K562 (cell line): Measurements from ENCODE around the gene ZNF10. TPM values are rescaled to one million over a fixed set of nuclear protein-coding genes. Genes with fewer than 3 reads are reported as not detected.

Experiments used
- CHCHD3 ChIP-seq: fragments of 250-450 bp; sonication (Bioruptor Pico); IDR thresholded peaks from 2 replicates; pipeline ENCODE4 v2.1.2; 2022; ENCODE audit warnings: mild to moderate bottlenecking
- COPS2 ChIP-seq: fragments of 450-650 bp; conservative IDR thresholded peaks from 2 replicates; pipeline ENCODE4 v1.6.1; 2016; ENCODE audit warnings: mild to moderate bottlenecking, moderate library complexity
- CREB1 ChIP-seq, 2 experiments: sonication (generic) in 1 of 2; formaldehyde crosslinking in 1 of 2; IDR thresholded peaks; 2 replicates each; pipeline versions ENCODE4 v1.6.1 to v1.8.0; 2012 to 2022; ENCODE audit warnings: inconsistent platforms in 1 of 2, mild to moderate bottlenecking in 1 of 2, missing genetic modification reagents in 1 of 2, moderate library complexity in 1 of 2
- DDX20 ChIP-seq: fragments of 450-650 bp; IDR thresholded peaks from 2 replicates; pipeline ENCODE4 v1.6.1; 2016; ENCODE audit warnings: missing genetic modification characterization, low read depth, mild to moderate bottlenecking, missing compliant biosample characterization, moderate library complexity
- EP400 ChIP-seq: fragments of 450-650 bp; IDR thresholded peaks from 2 replicates; pipeline ENCODE4 v1.6.1; 2017; ENCODE audit warnings: antibody characterized with exemption, mild to moderate bottlenecking, moderate library complexity
- GATA2 ChIP-seq: sonication (generic); formaldehyde crosslinking; IDR thresholded peaks from 2 replicates; pipeline ENCODE4 v1.4.0; 2020; ENCODE audit warnings: mild to moderate bottlenecking, missing genetic modification reagents
- HDGF ChIP-seq: fragments of 450-650 bp; IDR thresholded peaks from 2 replicates; pipeline ENCODE4 v1.6.1; 2016
- ILF3 ChIP-seq: fragments of 450-650 bp; IDR thresholded peaks from 2 replicates; pipeline ENCODE4 v1.6.1; 2018; ENCODE audit warnings: antibody characterized with exemption, mild to moderate bottlenecking, moderate library complexity, borderline replicate concordance
- KHSRP ChIP-seq: fragments of 450-650 bp; IDR thresholded peaks from 2 replicates; pipeline ENCODE4 v1.6.1; 2017
- LCOR ChIP-seq: sonication (generic); formaldehyde crosslinking; IDR thresholded peaks from 2 replicates; pipeline ENCODE4 v1.8.0; 2022; ENCODE audit warnings: mild to moderate bottlenecking, missing genetic modification reagents
- NCOA6 ChIP-seq: fragments of 450-650 bp; IDR thresholded peaks from 2 replicates; pipeline ENCODE4 v1.6.1; 2017; ENCODE audit warnings: mild to moderate bottlenecking
- PRPF4 ChIP-seq: fragments of 200-400 bp; formaldehyde crosslinking; IDR thresholded peaks from one replicate; pipeline ENCODE4 v1.6.1; 2017; ENCODE audit warnings: low read length, low read depth, mild to moderate bottlenecking; ENCODE audit not compliant: insufficient read depth, poor library complexity, severe bottlenecking
- RAD21 ChIP-seq, 2 experiments: fragments of 250-450 bp in 1 of 2; fragments of 450-650 bp in 1 of 2; sonication (Bioruptor Pico) in 1 of 2; formaldehyde crosslinking in 1 of 2; IDR thresholded peaks in 1 of 2; conservative IDR thresholded peaks in 1 of 2; 2 replicates each; pipeline versions ENCODE4 v1.4.0 to v1.8.0; 2020 to 2022; ENCODE audit warnings: mild to moderate bottlenecking in 2 of 2, moderate library complexity in 1 of 2
- RBM39 ChIP-seq: fragments of 200-400 bp; formaldehyde crosslinking; optimal IDR thresholded peaks from 2 replicates; pipeline ENCODE3; 2018; ENCODE audit warnings: low read depth, low read length
- SIN3A ChIP-seq, 2 experiments: fragments of 150-350 bp in 1 of 2; IDR thresholded peaks; 2 replicates each; pipeline ENCODE4 v1.6.1; 2011 to 2016; ENCODE audit warnings: borderline replicate concordance in 2 of 2, low read depth in 2 of 2, low read length in 2 of 2, mild to moderate bottlenecking in 2 of 2, moderate library complexity in 2 of 2; ENCODE audit not compliant: control insufficient read depth in 1 of 2
- SMARCA5 ChIP-seq: fragments of 450-650 bp; IDR thresholded peaks from 2 replicates; pipeline ENCODE4 v1.6.1; 2016
- SRSF7 ChIP-seq: fragments of 200-400 bp; formaldehyde crosslinking; optimal IDR thresholded peaks from 2 replicates; pipeline ENCODE3; 2017; ENCODE audit warnings: mild to moderate bottlenecking, low read depth, low read length
- TAF15 ChIP-seq: fragments of 200-400 bp; formaldehyde crosslinking; IDR thresholded peaks from 2 replicates; pipeline ENCODE4 v1.6.1; 2017; ENCODE audit warnings: mild to moderate bottlenecking, low read depth, low read length, moderate library complexity
- TCFL5 ChIP-seq: fragments of 250-450 bp; sonication (Bioruptor Pico); conservative IDR thresholded peaks from 2 replicates; pipeline ENCODE4 v1.6.1; 2021; ENCODE audit warnings: mild to moderate bottlenecking, moderate library complexity, matching md5 sums
- TRIM24 ChIP-seq, 2 experiments: fragments of 450-650 bp; IDR thresholded peaks; 2 replicates each; pipeline ENCODE4 v1.6.1; 2016
- XRCC3 ChIP-seq: fragments of 450-650 bp; IDR thresholded peaks from 2 replicates; pipeline ENCODE4 v1.6.1; 2017; ENCODE audit warnings: mild to moderate bottlenecking, moderate library complexity
- XRCC5 ChIP-seq: fragments of 200-400 bp; formaldehyde crosslinking; IDR thresholded peaks from 2 replicates; pipeline ENCODE4 v1.6.1; 2017; ENCODE audit warnings: low read depth, mild to moderate bottlenecking, low read length
- ZNF282 ChIP-seq: sonication (generic); formaldehyde crosslinking; IDR thresholded peaks from 2 replicates; pipeline ENCODE4 v1.8.1; 2023; ENCODE audit warnings: missing genetic modification reagents
- ZNF316 ChIP-seq: fragments of 450-650 bp; IDR thresholded peaks from 2 replicates; pipeline ENCODE4 v1.6.1; 2016
- ZNF699 ChIP-seq: fragments of 250-450 bp; sonication (Bioruptor Pico); IDR thresholded peaks from 2 replicates; pipeline ENCODE4 v1.8.0; 2021; ENCODE audit warnings: mild to moderate bottlenecking, moderate library complexity; ENCODE audit not compliant: insufficient replicate concordance
- polyA plus RNA-seq, 8 experiments: library from polyadenylated mRNA; depleted of rRNA in 4 of 8; stranded (reverse) in 5 of 8; unstranded in 3 of 8; fragments of >200 nt; fragmentation: Nextera tagmentation in 2 of 8; fragmentation: Illumina TruSeq in 1 of 8; extraction: Ambion mirVana in 2 of 8; extraction: Trizol in 1 of 8; gene quantifications; 2 replicates each; pipeline versions ENCODE4 v1.2.1 to v1.2.3, GENCODE V29; 2011 to 2014; ENCODE audit warnings: inconsistent platforms in 1 of 8, missing spikeins in 1 of 8
- total RNA-seq, 7 experiments: library from RNA; depleted of rRNA in 6 of 7; stranded (reverse); fragments of >200 nt in 6 of 7; fragmentation: Illumina TruSeq in 2 of 7; extraction: Trizol in 2 of 7; gene quantifications; 2 replicates each; pipeline versions ENCODE4 v1.2.1 to v1.2.3, GENCODE V29; 2011 to 2021; ENCODE audit warnings: low replicate concordance in 1 of 7
- TF ChIP-seq, protein P1 (sequence below), 2 experiments: fragments of 450-650 bp; conservative IDR thresholded peaks; 2 replicates each; pipeline ENCODE4 v1.6.1; 2017; ENCODE audit warnings: mild to moderate bottlenecking in 2 of 2, moderate library complexity in 2 of 2
- TF ChIP-seq, protein P2 (sequence below): sonication (generic); formaldehyde crosslinking; IDR thresholded peaks from 2 replicates; pipeline ENCODE4 v1.8.0; 2022; ENCODE audit warnings: mild to moderate bottlenecking, missing genetic modification reagents
- TF ChIP-seq, protein P3 (sequence below): fragments of 200-400 bp; formaldehyde crosslinking; IDR thresholded peaks from 2 replicates; pipeline ENCODE4 v1.6.1; 2017; ENCODE audit warnings: mild to moderate bottlenecking, low read depth, low read length, moderate library complexity

Gene ZNF10
- total and polyA plus RNA-seq, 9 of the 15 experiments (the other 6 are each of a cell fraction or from before 2014, with no cell fraction given), result 3.5 to 5.8 (median 4.9) TPM

DNA sequence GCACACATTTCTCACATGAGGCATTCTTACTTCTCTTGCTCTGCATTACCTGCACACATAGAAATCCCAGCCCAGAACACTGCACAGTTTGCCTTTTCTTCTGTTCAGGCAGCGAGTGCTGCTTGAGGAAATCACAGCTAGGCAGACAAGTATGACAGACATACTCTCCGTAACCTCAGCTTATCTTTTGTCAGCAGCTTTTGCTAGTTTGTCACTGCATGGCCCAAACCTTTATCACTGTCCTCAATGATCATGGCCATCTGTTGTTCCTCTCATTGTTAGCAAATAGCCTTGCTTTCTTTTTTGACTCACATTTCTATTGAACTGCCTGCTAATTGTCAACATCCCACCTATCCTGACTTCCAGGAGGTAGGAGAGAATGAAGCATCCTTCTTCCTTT is 5.3 kb downstream of the ZNF10 start (continued):
- TF ChIP-seq ILF3 (no peak), SRSF7 (no peak), ZNF316 (no peak), GATA2 (CRISPR knock-in tag) (peak; percentile 74), TRIM24 (IDR thresholded peaks at IDR 0.05) (peak; percentile 49 to 53; a peak in 2 of 4 replicates), COPS2 (no peak), SIN3A (IDR thresholded peaks at IDR 0.05; ENCODE audit: borderline replicate concordance in 2 of 2, control insufficient read depth in 1 of 2, low read depth in 2 of 2, low read length in 2 of 2) (no peak), ZNF282 (CRISPR knock-in tag) (no peak), ZNF699 (no peak), EP400 (no peak), XRCC3 (no peak), TCFL5 (CRISPR knock-in tag) (no peak), SMARCA5 (no peak), PRPF4 (no peak), HDGF (no peak), CHCHD3 (no peak), RAD21 (CRISPR knock-in tag; conservative IDR thresholded peaks at IDR 0.05 in 1 of 2, IDR thresholded peaks at IDR 0.05 in 1 of 2) (no peak), RBM39 (no peak), DDX20 (tag) (no peak), CREB1 (IDR thresholded peaks at IDR 0.05) (no peak), CREB1 (CRISPR knock-in tag; IDR thresholded peaks at IDR 0.05) (no peak), TAF15 (no peak), LCOR (peak; percentile 50; the same call in 1 of the 2 replicates), NCOA6 (no peak), KHSRP (no peak), XRCC5 (no peak)
- TF ChIP-seq, protein P1, sequence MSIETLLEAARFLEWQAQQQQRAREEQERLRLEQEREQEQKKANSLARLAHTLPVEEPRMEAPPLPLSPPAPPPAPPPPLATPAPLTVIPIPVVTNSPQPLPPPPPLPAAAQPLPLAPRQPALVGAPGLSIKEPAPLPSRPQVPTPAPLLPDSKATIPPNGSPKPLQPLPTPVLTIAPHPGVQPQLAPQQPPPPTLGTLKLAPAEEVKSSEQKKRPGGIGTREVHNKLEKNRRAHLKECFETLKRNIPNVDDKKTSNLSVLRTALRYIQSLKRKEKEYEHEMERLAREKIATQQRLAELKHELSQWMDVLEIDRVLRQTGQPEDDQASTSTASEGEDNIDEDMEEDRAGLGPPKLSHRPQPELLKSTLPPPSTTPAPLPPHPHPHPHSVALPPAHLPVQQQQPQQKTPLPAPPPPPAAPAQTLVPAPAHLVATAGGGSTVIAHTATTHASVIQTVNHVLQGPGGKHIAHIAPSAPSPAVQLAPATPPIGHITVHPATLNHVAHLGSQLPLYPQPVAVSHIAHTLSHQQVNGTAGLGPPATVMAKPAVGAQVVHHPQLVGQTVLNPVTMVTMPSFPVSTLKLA (conservative IDR thresholded peaks at IDR 0.05), result peak in 1 of 2 experiments; percentile 41; a peak in 1 of 4 replicates
- TF ChIP-seq, protein P2, sequence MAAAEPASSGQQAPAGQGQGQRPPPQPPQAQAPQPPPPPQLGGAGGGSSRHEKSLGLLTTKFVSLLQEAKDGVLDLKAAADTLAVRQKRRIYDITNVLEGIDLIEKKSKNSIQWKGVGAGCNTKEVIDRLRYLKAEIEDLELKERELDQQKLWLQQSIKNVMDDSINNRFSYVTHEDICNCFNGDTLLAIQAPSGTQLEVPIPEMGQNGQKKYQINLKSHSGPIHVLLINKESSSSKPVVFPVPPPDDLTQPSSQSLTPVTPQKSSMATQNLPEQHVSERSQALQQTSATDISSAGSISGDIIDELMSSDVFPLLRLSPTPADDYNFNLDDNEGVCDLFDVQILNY (CRISPR knock-in tag), result no peak
- TF ChIP-seq, protein P3, sequence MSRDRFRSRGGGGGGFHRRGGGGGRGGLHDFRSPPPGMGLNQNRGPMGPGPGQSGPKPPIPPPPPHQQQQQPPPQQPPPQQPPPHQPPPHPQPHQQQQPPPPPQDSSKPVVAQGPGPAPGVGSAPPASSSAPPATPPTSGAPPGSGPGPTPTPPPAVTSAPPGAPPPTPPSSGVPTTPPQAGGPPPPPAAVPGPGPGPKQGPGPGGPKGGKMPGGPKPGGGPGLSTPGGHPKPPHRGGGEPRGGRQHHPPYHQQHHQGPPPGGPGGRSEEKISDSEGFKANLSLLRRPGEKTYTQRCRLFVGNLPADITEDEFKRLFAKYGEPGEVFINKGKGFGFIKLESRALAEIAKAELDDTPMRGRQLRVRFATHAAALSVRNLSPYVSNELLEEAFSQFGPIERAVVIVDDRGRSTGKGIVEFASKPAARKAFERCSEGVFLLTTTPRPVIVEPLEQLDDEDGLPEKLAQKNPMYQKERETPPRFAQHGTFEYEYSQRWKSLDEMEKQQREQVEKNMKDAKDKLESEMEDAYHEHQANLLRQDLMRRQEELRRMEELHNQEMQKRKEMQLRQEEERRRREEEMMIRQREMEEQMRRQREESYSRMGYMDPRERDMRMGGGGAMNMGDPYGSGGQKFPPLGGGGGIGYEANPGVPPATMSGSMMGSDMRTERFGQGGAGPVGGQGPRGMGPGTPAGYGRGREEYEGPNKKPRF, result no peak
